DOHH2 (cell line): Measurements from ENCODE around the gene IL17REL.

Source experiments
- CTCF ChIP-seq: fragments of 200-600 bp; sonication (generic); IDR thresholded peaks from one replicate; pipeline ENCODE4 v1.5.1; 2014; ENCODE audit warnings: antibody characterized with exemption, mild to moderate bottlenecking, low read depth, low read length; ENCODE audit not compliant: poor library complexity, severe bottlenecking
- EZH2phosphoT487 ChIP-seq: fragments of 200-600 bp; sonication (generic); IDR thresholded peaks from 2 replicates; pipeline ENCODE4 v1.6.1; 2017; ENCODE audit warnings: borderline replicate concordance, mild to moderate bottlenecking, antibody characterized with exemption, low read length, moderate library complexity, mixed read lengths

- TF ChIP-seq CTCF (no peak), EZH2phosphoT487 (no peak)
Observed at GRCh38 chr22:50060441-50061140, 48.0 kb upstream of the IL17REL start.
